GM12878 (cell line): ENCODE data around the gene ABL1. TPM values are rescaled to one million over a fixed set of nuclear protein-coding genes. Genes with fewer than 3 reads are reported as not detected.

Source experiments
- ATAC-seq: fragments of 200-7000 bp; cut with Tn5 transposase; 3 replicates; pipeline ENCODE4 v1.9.1; 2020; ENCODE audit warnings: mild to moderate bottlenecking, moderate library complexity
- BruUV-seq: library from RNA; stranded (reverse); fragments of 400-500 nt; replicated peaks from 2 replicates; lab custom pipeline; 2021; lab: Mats Ljungman, UMichigan
- CTCF ChIA-PET: fragments of 300-600 bp; sonication (Branson Sonifier 250); formaldehyde crosslinking; extraction: SDS; loops from one replicate; lab custom pipeline; 2021; ENCODE audit warnings: inconsistent platforms; lab: Yijun Ruan, JAX
- POLR2A ChIA-PET: fragments of 350-600 bp; formaldehyde crosslinking; extraction: SDS; loops from one replicate; lab custom pipeline; 2021; ENCODE audit warnings: inconsistent platforms; lab: Charles Lee
- RAD21 ChIA-PET: fragments of 300-600 bp; sonication (Branson Sonifier 250); formaldehyde crosslinking; loops from one replicate; lab custom pipeline; 2023; ENCODE audit warnings: antibody characterized with exemption; ENCODE audit not compliant: unreplicated experiment; lab: Charles Lee
- SMC1A ChIA-PET: fragments of 300-600 bp; sonication (Branson Sonifier 250); formaldehyde crosslinking; loops from one replicate; lab custom pipeline; 2023; ENCODE audit not compliant: unreplicated experiment, uncharacterized antibody; lab: Charles Lee
- DNase-seq: peaks from one replicate; pipeline ENCODE4 v3.0.0-alpha.2; 2011; ENCODE audit warnings: low read depth, low spot score
- FAIRE-seq: peaks from 3 replicates; lab custom pipeline; 2011; peaks lifted over from hg19 to GRCh38; lab: Jason Lieb, UNC
- H2AFZ ChIP-seq: 2 replicates; pipeline ENCODE4 v1.6.0; 2011; ENCODE audit warnings: low read depth, low read length, control low read depth; ENCODE audit not compliant: control insufficient read depth
- H3K27ac ChIP-seq: 2 replicates; pipeline ENCODE4 v1.5.1; 2011; ENCODE audit warnings: control low read depth; ENCODE audit not compliant: control insufficient read depth, insufficient read depth
- H3K27me3 ChIP-seq, 2 experiments: replicated peaks in 1 of 2; 2 replicates each; pipeline versions ENCODE4 v1.6.0 to v1.6.1; 2011; ENCODE audit warnings: low read length in 1 of 2; ENCODE audit not compliant: control insufficient read depth in 2 of 2, insufficient read depth in 2 of 2
- H3K36me3 ChIP-seq, 2 experiments: 2 replicates each; pipeline ENCODE4 v1.5.1; 2011; ENCODE audit warnings: low read length in 1 of 2; ENCODE audit not compliant: control insufficient read depth in 2 of 2, insufficient read depth in 2 of 2
- H3K4me1 ChIP-seq: 2 replicates; pipeline ENCODE4 v1.6.1; 2011; ENCODE audit warnings: mild to moderate bottlenecking, low read length, moderate library complexity, mixed read lengths; ENCODE audit not compliant: control insufficient read depth, insufficient read depth
- H3K4me2 ChIP-seq: 2 replicates; pipeline ENCODE4 v1.6.0; 2011; ENCODE audit warnings: control low read depth; ENCODE audit not compliant: control insufficient read depth, insufficient read depth
- H3K4me3 ChIP-seq: fragments of 200-600 bp; sonication (generic); 2 replicates; pipeline ENCODE4 v1.5.1; 2016
- H3K79me2 ChIP-seq: 2 replicates; pipeline ENCODE4 v1.6.0; 2011; ENCODE audit warnings: low read length; ENCODE audit not compliant: control insufficient read depth, insufficient read depth
- H3K9ac ChIP-seq: 2 replicates; pipeline ENCODE4 v1.8.0; 2011; ENCODE audit warnings: low read length, control low read depth, mixed read lengths; ENCODE audit not compliant: control insufficient read depth, insufficient read depth
- H3K9me3 ChIP-seq: replicated peaks from 3 replicates; pipeline ENCODE4 v1.5.1; 2011; ENCODE audit warnings: mild to moderate bottlenecking, low read length; ENCODE audit not compliant: control insufficient read depth, insufficient read depth
- H4K20me1 ChIP-seq: 2 replicates; pipeline ENCODE4 v1.6.0; 2011; ENCODE audit not compliant: control insufficient read depth, insufficient read depth
- CHD2 ChIP-seq: IDR thresholded peaks from 2 replicates; pipeline ENCODE4 v1.6.1; 2011; ENCODE audit warnings: low read depth, low read length, improper control_type of control experiment, borderline replicate concordance
- HDGF ChIP-seq: fragments of 450-650 bp; IDR thresholded peaks from 2 replicates; pipeline ENCODE4 v1.6.1; 2016; ENCODE audit warnings: antibody characterized with exemption
- KDM1A ChIP-seq: fragments of 200-600 bp; sonication (generic); IDR thresholded peaks from 2 replicates; pipeline ENCODE4 v1.6.1; 2016; ENCODE audit warnings: borderline replicate concordance
- MYC ChIP-seq: IDR thresholded peaks from 2 replicates; pipeline ENCODE4 v1.6.1; 2011; ENCODE audit warnings: mild to moderate bottlenecking, low read length, moderate library complexity, inconsistent platforms; ENCODE audit not compliant: insufficient read depth, insufficient replicate concordance, insufficient read length, severe bottlenecking
- POLR2A ChIP-seq: IDR thresholded peaks from 2 replicates; pipeline ENCODE4 v1.6.1; 2011; ENCODE audit warnings: low read depth, mild to moderate bottlenecking, low read length
- RAD21 ChIP-seq: IDR thresholded peaks from 2 replicates; pipeline ENCODE4 v1.6.1; 2011; ENCODE audit warnings: mild to moderate bottlenecking, low read depth, low read length, moderate library complexity; ENCODE audit not compliant: insufficient read depth
- RBBP5 ChIP-seq: fragments of 200-600 bp; sonication (generic); conservative IDR thresholded peaks from 2 replicates; pipeline ENCODE4 v1.6.1; 2016
- SIX5 ChIP-seq: IDR thresholded peaks from 2 replicates; pipeline ENCODE4 v1.6.1; 2011; ENCODE audit warnings: mild to moderate bottlenecking, low read depth, low read length, moderate library complexity; ENCODE audit not compliant: severe bottlenecking
- SMC3 ChIP-seq: IDR thresholded peaks from 2 replicates; pipeline ENCODE4 v1.6.1; 2011; ENCODE audit warnings: low read length, improper control_type of control experiment, borderline replicate concordance
- ZZZ3 ChIP-seq: IDR thresholded peaks from 2 replicates; pipeline ENCODE4 v1.6.1; 2011; ENCODE audit warnings: low read depth; ENCODE audit not compliant: control insufficient read depth, insufficient read length
- WGBS: methylation state at CpG from one replicate; pipeline ENCODE4 v1.1.6; 2016; ENCODE audit warnings: low lambda C conversion rate; ENCODE audit not compliant: insufficient replicate concordance, insufficient coverage; ENCODE audit errors: missing lambda C conversion rate; 5-methylcytosine and 5-hydroxymethylcytosine counted together
- in situ Hi-C: fragments of 300-500 bp; cut with MboI; formaldehyde crosslinking; loops from 9 replicates; pipeline ENCODE4 v1.14.3; 2018; ENCODE audit warnings: mixed read lengths
- intact Hi-C: fragments of 100-400 bp; cut with micrococcal nuclease; formaldehyde crosslinking; loops from one replicate; pipeline ENCODE4 v1.14.2; 2022; ENCODE audit not compliant: unreplicated experiment
- polyA plus RNA-seq, 11 experiments: library from polyadenylated mRNA; depleted of rRNA in 4 of 11; unstranded in 6 of 11; stranded (reverse) in 5 of 11; fragments of >200 nt; fragmentation: Nextera tagmentation in 4 of 11; fragmentation: Illumina TruSeq in 1 of 11; extraction: Ambion mirVana in 4 of 11; extraction: Trizol in 1 of 11; gene quantifications; 1 replicate in 1 of 11; 2 replicates in 10 of 11; pipeline versions ENCODE4 v1.2.1 to v1.2.3, GENCODE V29; 2011 to 2016; ENCODE audit warnings: inconsistent platforms in 2 of 11, missing spikeins in 2 of 11, low read depth in 1 of 11
- total RNA-seq, 4 experiments: library from RNA; depleted of rRNA in 3 of 4; stranded (reverse); fragments of >200 nt in 3 of 4; fragmentation: Illumina TruSeq in 1 of 4; extraction: Trizol in 1 of 4; gene quantifications; 2 replicates each; pipeline versions ENCODE4 v1.2.1 to v1.2.3, GENCODE V29; 2013 to 2021
- TF ChIP-seq, protein P1 (sequence below): IDR thresholded peaks from 2 replicates; pipeline ENCODE4 v1.6.1; 2011; ENCODE audit warnings: low read depth, low read length, improper control_type of control experiment, borderline replicate concordance
- TF ChIP-seq, protein P2 (sequence below): IDR thresholded peaks from 2 replicates; pipeline ENCODE4 v1.6.1; 2011; ENCODE audit warnings: borderline replicate concordance, low read depth, mild to moderate bottlenecking, moderate library complexity, low read length; ENCODE audit not compliant: insufficient read depth, poor library complexity, severe bottlenecking
- TF ChIP-seq, protein P3 (sequence below): IDR thresholded peaks from 2 replicates; pipeline ENCODE4 v1.6.1; 2012; ENCODE audit warnings: low read length, inconsistent platforms
- TF ChIP-seq, protein P4 (sequence below): fragments of 150-350 bp; IDR thresholded peaks from 2 replicates; pipeline ENCODE4 v1.6.1; 2014; ENCODE audit warnings: mild to moderate bottlenecking, low read depth, low read length
- TF ChIP-seq, protein P5 (sequence below), 3 experiments: IDR thresholded peaks in 2 of 3; conservative IDR thresholded peaks in 1 of 3; 2 replicates each; pipeline ENCODE4 v1.5.1; 2011; ENCODE audit warnings: low read depth in 3 of 3, low read length in 3 of 3, mild to moderate bottlenecking in 3 of 3, control low read depth in 2 of 3, moderate library complexity in 2 of 3, inconsistent platforms in 1 of 3, mixed read lengths in 1 of 3; ENCODE audit not compliant: control insufficient read depth in 2 of 3, insufficient read depth in 1 of 3; ENCODE audit errors: extremely low read depth in 1 of 3

ABL1 gene
- total and polyA plus RNA-seq, 10 of the 15 experiments (the other 5 are each of a cell fraction or from before 2014, with no cell fraction given), result 0.79 to 51.5 (median 16.3) TPM

DNA sequence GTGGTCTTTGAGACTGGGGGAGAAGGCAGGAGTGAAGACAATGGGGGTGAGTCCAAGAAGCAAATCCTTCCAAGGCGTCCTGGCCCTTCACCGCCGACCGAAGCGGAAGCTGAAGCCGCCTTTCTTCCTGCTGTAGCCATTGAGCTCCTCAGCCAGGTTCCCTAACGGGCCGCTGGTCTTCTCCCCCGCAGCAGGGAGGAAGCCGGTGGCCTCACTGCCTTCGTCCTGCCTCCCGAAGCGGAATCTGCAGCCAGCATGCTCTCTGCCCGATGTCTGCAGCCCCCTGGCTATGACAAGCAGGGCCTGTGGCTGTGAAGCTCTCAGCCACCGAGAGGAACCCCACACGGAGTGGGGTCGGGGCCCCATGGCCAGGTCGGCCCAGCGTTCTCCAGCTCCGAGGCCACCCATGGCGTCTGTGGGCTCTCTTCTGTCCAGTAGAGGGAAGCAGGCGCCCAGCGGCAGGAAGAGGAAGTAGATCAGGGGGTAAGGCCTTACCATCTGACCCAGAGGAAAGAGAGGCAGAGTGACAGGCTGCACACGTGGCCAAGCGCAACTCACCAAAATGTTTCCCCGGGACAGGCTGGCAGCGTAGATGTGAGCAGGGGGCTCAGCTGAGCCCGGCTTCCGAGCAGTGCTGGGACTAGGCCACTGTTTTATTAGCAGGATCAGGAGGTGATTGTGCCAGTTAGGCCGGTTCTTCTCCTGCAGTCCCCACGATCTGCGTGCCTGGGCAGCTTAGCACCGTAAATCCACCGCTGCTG lies 58.5 kb downstream of the ABL1 start (continued):
- TF ChIP-seq, protein P1, sequence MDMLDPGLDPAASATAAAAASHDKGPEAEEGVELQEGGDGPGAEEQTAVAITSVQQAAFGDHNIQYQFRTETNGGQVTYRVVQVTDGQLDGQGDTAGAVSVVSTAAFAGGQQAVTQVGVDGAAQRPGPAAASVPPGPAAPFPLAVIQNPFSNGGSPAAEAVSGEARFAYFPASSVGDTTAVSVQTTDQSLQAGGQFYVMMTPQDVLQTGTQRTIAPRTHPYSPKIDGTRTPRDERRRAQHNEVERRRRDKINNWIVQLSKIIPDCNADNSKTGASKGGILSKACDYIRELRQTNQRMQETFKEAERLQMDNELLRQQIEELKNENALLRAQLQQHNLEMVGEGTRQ, result no peak
- 0 out of 2 replicates have a peak, but pooled peaks have one; percentile 7 for TF ChIP-seq SMC3
- TF ChIP-seq, protein P2, sequence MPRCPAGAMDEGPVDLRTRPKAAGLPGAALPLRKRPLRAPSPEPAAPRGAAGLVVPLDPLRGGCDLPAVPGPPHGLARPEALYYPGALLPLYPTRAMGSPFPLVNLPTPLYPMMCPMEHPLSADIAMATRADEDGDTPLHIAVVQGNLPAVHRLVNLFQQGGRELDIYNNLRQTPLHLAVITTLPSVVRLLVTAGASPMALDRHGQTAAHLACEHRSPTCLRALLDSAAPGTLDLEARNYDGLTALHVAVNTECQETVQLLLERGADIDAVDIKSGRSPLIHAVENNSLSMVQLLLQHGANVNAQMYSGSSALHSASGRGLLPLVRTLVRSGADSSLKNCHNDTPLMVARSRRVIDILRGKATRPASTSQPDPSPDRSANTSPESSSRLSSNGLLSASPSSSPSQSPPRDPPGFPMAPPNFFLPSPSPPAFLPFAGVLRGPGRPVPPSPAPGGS, result no peak
- peak; percentile 40; the same call in 1 of the 2 replicates for TF ChIP-seq POLR2A
- TF ChIP-seq RAD21, result 0 out of 2 replicates have a peak, but pooled peaks have one; percentile 13
- no peak for TF ChIP-seq SIX5
- no peak for TF ChIP-seq HDGF
- no peak for TF ChIP-seq ZZZ3

DNA sequence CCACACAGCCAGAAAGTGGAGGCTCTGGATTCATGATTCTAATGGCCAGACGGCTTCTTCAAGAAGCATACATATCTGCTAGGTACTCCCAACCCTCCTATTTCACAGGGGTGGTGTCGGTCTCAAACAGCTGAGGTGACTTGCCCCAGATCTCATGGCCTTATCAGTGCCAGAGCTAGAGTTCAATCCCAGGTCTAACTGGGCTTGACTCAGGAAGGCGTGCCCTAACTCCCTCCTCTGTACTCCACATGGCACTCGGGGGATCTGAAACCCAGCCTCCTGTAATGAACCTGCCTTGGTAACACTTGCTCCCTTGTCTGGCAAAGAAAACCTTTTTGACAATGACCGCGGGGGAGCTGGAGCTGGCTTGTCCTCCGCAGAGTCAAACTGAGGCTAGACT lies 59.5 kb downstream of the ABL1 start:
- WGBS, result 63% methylated on average over 7 of the region's 7 CpGs
- CTCF ChIA-PET, result interaction anchor here (1.1 to 1.3 kb wide), 2 partner anchors 25 to 27 kb away, joined by 3 read pairs; no protein-coding TSS in a partner anchor
- no peak overlapping the region for H3K4me3 ChIP-seq
- intact Hi-C loops, result no loop called here
- RAD21 ChIA-PET, result no interaction called here
- in situ Hi-C loops, result no loop called here
- no peaks in the 10 kb centered on the region for H3K9me3 ChIP-seq
- no peak overlapping the region for H3K9ac ChIP-seq
- H3K27me3 ChIP-seq, result no peaks in the 10 kb centered on the region
- ATAC-seq (no peak), DNase-seq (no peak), FAIRE-seq (no peak)
- H3K27ac ChIP-seq, result no peak overlapping the region
- SMC1A ChIA-PET, result interaction anchor here (1.9 kb wide), 1 partner anchor 48 kb away, joined by 4 read pairs; no protein-coding TSS in a partner anchor
- no peaks in the 10 kb centered on the region for H3K4me1 ChIP-seq
- no peaks in the 10 kb centered on the region for H3K79me2 ChIP-seq
- H3K4me2 ChIP-seq, result no peak overlapping the region
- peaks cover 0 to 2% of the 10 kb centered on the region in 2 experiments; a peak in 1 of 4 replicates for H3K36me3 ChIP-seq
- no TSS peak for BruUV-seq
- POLR2A ChIA-PET, result no interaction called here
- H2AFZ ChIP-seq, result no peak overlapping the region
- no peaks in the 10 kb centered on the region for H4K20me1 ChIP-seq
- TF ChIP-seq, protein P3, sequence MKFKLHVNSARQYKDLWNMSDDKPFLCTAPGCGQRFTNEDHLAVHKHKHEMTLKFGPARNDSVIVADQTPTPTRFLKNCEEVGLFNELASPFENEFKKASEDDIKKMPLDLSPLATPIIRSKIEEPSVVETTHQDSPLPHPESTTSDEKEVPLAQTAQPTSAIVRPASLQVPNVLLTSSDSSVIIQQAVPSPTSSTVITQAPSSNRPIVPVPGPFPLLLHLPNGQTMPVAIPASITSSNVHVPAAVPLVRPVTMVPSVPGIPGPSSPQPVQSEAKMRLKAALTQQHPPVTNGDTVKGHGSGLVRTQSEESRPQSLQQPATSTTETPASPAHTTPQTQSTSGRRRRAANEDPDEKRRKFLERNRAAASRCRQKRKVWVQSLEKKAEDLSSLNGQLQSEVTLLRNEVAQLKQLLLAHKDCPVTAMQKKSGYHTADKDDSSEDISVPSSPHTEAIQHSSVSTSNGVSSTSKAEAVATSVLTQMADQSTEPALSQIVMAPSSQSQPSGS, result no peak
- TF ChIP-seq, protein P4, sequence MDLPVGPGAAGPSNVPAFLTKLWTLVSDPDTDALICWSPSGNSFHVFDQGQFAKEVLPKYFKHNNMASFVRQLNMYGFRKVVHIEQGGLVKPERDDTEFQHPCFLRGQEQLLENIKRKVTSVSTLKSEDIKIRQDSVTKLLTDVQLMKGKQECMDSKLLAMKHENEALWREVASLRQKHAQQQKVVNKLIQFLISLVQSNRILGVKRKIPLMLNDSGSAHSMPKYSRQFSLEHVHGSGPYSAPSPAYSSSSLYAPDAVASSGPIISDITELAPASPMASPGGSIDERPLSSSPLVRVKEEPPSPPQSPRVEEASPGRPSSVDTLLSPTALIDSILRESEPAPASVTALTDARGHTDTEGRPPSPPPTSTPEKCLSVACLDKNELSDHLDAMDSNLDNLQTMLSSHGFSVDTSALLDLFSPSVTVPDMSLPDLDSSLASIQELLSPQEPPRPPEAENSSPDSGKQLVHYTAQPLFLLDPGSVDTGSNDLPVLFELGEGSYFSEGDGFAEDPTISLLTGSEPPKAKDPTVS, result no peak
- TF ChIP-seq RBBP5 (no peak), MYC (no peak), KDM1A (no peak), CHD2 (no peak)
- TF ChIP-seq, protein P5, sequence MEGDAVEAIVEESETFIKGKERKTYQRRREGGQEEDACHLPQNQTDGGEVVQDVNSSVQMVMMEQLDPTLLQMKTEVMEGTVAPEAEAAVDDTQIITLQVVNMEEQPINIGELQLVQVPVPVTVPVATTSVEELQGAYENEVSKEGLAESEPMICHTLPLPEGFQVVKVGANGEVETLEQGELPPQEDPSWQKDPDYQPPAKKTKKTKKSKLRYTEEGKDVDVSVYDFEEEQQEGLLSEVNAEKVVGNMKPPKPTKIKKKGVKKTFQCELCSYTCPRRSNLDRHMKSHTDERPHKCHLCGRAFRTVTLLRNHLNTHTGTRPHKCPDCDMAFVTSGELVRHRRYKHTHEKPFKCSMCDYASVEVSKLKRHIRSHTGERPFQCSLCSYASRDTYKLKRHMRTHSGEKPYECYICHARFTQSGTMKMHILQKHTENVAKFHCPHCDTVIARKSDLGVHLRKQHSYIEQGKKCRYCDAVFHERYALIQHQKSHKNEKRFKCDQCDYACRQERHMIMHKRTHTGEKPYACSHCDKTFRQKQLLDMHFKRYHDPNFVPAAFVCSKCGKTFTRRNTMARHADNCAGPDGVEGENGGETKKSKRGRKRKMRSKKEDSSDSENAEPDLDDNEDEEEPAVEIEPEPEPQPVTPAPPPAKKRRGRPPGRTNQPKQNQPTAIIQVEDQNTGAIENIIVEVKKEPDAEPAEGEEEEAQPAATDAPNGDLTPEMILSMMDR (IDR thresholded peaks at IDR 0.05 in 2 of 3, conservative IDR thresholded peaks at IDR 0.05 in 1 of 3; ENCODE audit: control insufficient read depth in 2 of 3, extremely low read depth in 1 of 3, insufficient read depth in 1 of 3, low read depth in 3 of 3, low read length in 3 of 3), result no peak
